GM12891 (cell line): Measurements from ENCODE around the gene NTNG1.
A peak's percentile ranks its signal among the peaks of the same experiment; 100 is the strongest.

Experiments
- DNase-seq: peaks from one replicate; pipeline ENCODE4 v3.0.0; 2011; ENCODE audit warnings: low spot score; ENCODE audit not compliant: insufficient read length
- FAIRE-seq: peaks from 2 replicates; lab custom pipeline; 2011; peaks lifted over from hg19 to GRCh38; lab: Jason Lieb, UNC
- PAX5 ChIP-seq: IDR thresholded peaks from 2 replicates; pipeline ENCODE4 v1.6.1; 2011; ENCODE audit warnings: low read length, moderate library complexity, mild to moderate bottlenecking; ENCODE audit not compliant: insufficient read depth, severe bottlenecking
- POLR2A ChIP-seq: IDR thresholded peaks from 2 replicates; pipeline ENCODE4 v1.6.1; 2011; ENCODE audit warnings: low read depth, low read length, control low read depth
- POLR2AphosphoS5 ChIP-seq: IDR thresholded peaks from 2 replicates; pipeline ENCODE4 v1.6.1; 2011; ENCODE audit warnings: low read depth, low read length, control low read depth
- POU2F2 ChIP-seq: IDR thresholded peaks from 2 replicates; pipeline ENCODE4 v1.6.1; 2011; ENCODE audit warnings: low read depth, mild to moderate bottlenecking, control low read depth, low read length, moderate library complexity
- SPI1 ChIP-seq: IDR thresholded peaks from 2 replicates; pipeline ENCODE4 v1.6.1; 2011; ENCODE audit warnings: low read depth, low read length, control low read depth
- TAF1 ChIP-seq: IDR thresholded peaks from 2 replicates; pipeline ENCODE4 v1.6.1; 2011; ENCODE audit warnings: low read depth, low read length, control low read depth

Gene NTNG1

GRCh38 chr1:107339775-107340174 lies 198.9 kb downstream of the NTNG1 start:
- DNase-seq (no peak), FAIRE-seq (no peak)
- no peak for TF ChIP-seq PAX5
- TF ChIP-seq POLR2A = no peak
- no peak for TF ChIP-seq POU2F2
- no peak for TF ChIP-seq TAF1
- TF ChIP-seq SPI1 = no peak
- no peak for TF ChIP-seq POLR2AphosphoS5

- no peak for TF ChIP-seq POU2F2
- TF ChIP-seq SPI1 = no peak
- TF ChIP-seq POLR2AphosphoS5 = no peak
- TF ChIP-seq TAF1 = no peak
- no peak for TF ChIP-seq PAX5
- no peak for TF ChIP-seq POLR2A
- DNase-seq (no peak), FAIRE-seq (no peak)
These were observed 201.5 kb downstream of the NTNG1 start for GRCh38 chr1:107342316-107342715.

GRCh38 chr1:107342768-107343167 lies 201.9 kb downstream of the NTNG1 start:
- FAIRE-seq = no peak
- no peak for DNase-seq
- TF ChIP-seq SPI1 = no peak
- no peak for TF ChIP-seq TAF1
- no peak for TF ChIP-seq POU2F2
- TF ChIP-seq PAX5 = no peak
- TF ChIP-seq POLR2AphosphoS5 = no peak

GRCh38 chr1:107343601-107344000 lies 202.8 kb downstream of the NTNG1 start:
- TF ChIP-seq TAF1 = no peak
- no peak for TF ChIP-seq PAX5
- TF ChIP-seq POU2F2 = no peak
- no peak for TF ChIP-seq POLR2AphosphoS5
- no peak for TF ChIP-seq SPI1
- TF ChIP-seq POLR2A = no peak
- no peak for FAIRE-seq
- DNase-seq = no peak

GRCh38 chr1:107344268-107344760 lies 203.5 kb downstream of the NTNG1 start:
- FAIRE-seq (no peak), DNase-seq (no peak)
- no peak for TF ChIP-seq POU2F2
- TF ChIP-seq POLR2AphosphoS5 = no peak
- TF ChIP-seq POLR2A = no peak

- TF ChIP-seq POLR2A (no peak), PAX5 (no peak)
- DNase-seq (no peak), FAIRE-seq (no peak)
These were observed 204.0 kb downstream of the NTNG1 start for GRCh38 chr1:107344836-107345235.

- DNase-seq (no peak), FAIRE-seq (no peak)
- TF ChIP-seq PAX5 (no peak), POLR2AphosphoS5 (no peak), TAF1 (no peak), POU2F2 (no peak), SPI1 (no peak), POLR2A (no peak)
These were observed 212.0 kb downstream of the NTNG1 start for GRCh38 chr1:107352850-107353249.

- DNase-seq (no peak), FAIRE-seq (no peak)
- TF ChIP-seq SPI1 (no peak), POU2F2 (no peak), POLR2AphosphoS5 (no peak), TAF1 (no peak), POLR2A (no peak), PAX5 (no peak)
These were observed 216.5 kb downstream of the NTNG1 start for GRCh38 chr1:107357376-107357775.

- DNase-seq (no peak), FAIRE-seq (no peak)
- no peak for TF ChIP-seq SPI1
- no peak for TF ChIP-seq POLR2AphosphoS5
- TF ChIP-seq PAX5 = no peak
- TF ChIP-seq POU2F2 = no peak
- TF ChIP-seq TAF1 = no peak
- no peak for TF ChIP-seq POLR2A
These were observed 217.9 kb downstream of the NTNG1 start for GRCh38 chr1:107358619-107359327.

- no peak for TF ChIP-seq PAX5
- no peak for TF ChIP-seq POU2F2
- TF ChIP-seq POLR2AphosphoS5 = no peak
- no peak for TF ChIP-seq TAF1
- TF ChIP-seq SPI1 = no peak
- TF ChIP-seq POLR2A = no peak
- FAIRE-seq (peak; percentile 28), DNase-seq (no peak)
These were observed 218.8 kb downstream of the NTNG1 start for GRCh38 chr1:107359472-107360241.
